Stomach (tissue), 9 donors: ENCODE measurements around the gene CTBP1. TPM values are rescaled to one million over a fixed set of nuclear protein-coding genes. Genes with fewer than 3 reads are reported as not detected.
"Not testable (repeated sequence)": the region's sequence is repeated elsewhere in the genome, so short reads cannot be mapped to it uniquely, and the experiment has no call there.

ENCODE experiments used
- DNase-seq, 2 donors: peaks; one replicate each; pipeline versions ENCODE4 v3.0.0 to v3.0.0-alpha.2; 2013 to 2019
- H3K27ac ChIP-seq, 5 donors: fragments of 200-600 bp in 4 of 5; sonication (generic) in 4 of 5; one replicate each; pipeline ENCODE4 v1.5.1; 2013 to 2019; ENCODE audit warnings: mild to moderate bottlenecking in 1 of 5, moderate library complexity in 1 of 5
- H3K27me3 ChIP-seq, 3 donors: fragments of 200-600 bp; sonication (generic); one replicate each; pipeline ENCODE4 v1.5.1; 2017 to 2019; ENCODE audit warnings: mixed run types in 1 of 3
- H3K36me3 ChIP-seq, 4 donors: fragments of 200-600 bp; sonication (generic); 1 replicate in 3 of 4; 2 replicates in 1 of 4; pipeline ENCODE4 v1.5.1; 2016 to 2019
- H3K4me1 ChIP-seq, 4 donors: fragments of 200-600 bp; sonication (generic); one replicate each; pipeline ENCODE4 v1.5.1; 2016 to 2019
- H3K4me3 ChIP-seq, 4 donors: fragments of 200-600 bp; sonication (generic) in 3 of 4; one replicate each; pipeline ENCODE4 v1.5.1; 2016 to 2019; ENCODE audit warnings: mild to moderate bottlenecking in 1 of 4
- H3K9me3 ChIP-seq, 4 donors: fragments of 200-600 bp; sonication (generic); one replicate each; pipeline ENCODE4 v1.5.1; 2016 to 2019
- CTCF ChIP-seq, 7 experiments: fragments of 450-650 bp in 4 of 7; fragments of 200-600 bp in 3 of 7; sonication (generic) in 3 of 7; IDR thresholded peaks; one replicate each; pipeline ENCODE4 v1.5.1; 2016 to 2019; ENCODE audit warnings: antibody characterized with exemption in 7 of 7, control low read depth in 2 of 7, mild to moderate bottlenecking in 1 of 7
- EP300 ChIP-seq: sonication (generic); formaldehyde crosslinking; IDR thresholded peaks from one replicate; pipeline ENCODE4 v1.6.1; 2017; ENCODE audit warnings: antibody characterized with exemption
- POLR2A ChIP-seq, 4 donors: fragments of 450-650 bp; IDR thresholded peaks; one replicate each; pipeline ENCODE4 v1.6.1; 2016; ENCODE audit warnings: antibody characterized with exemption in 4 of 4, control low read depth in 2 of 4, mild to moderate bottlenecking in 1 of 4, moderate library complexity in 1 of 4
- POLR2AphosphoS5 ChIP-seq, 3 donors: sonication (generic); formaldehyde crosslinking; IDR thresholded peaks; one replicate each; pipeline ENCODE4 v1.6.1; 2016; ENCODE audit warnings: antibody characterized with exemption in 3 of 3
- WGBS, 5 donors: extraction: QIAGEN DNeasy Blood & Tissue Kit in 3 of 5; methylation state at CpG; one replicate each; pipeline versions ENCODE4 v1.1.5 to v1.1.7; 2013 to 2018; 5-methylcytosine and 5-hydroxymethylcytosine counted together
- intact Hi-C: fragments of 100-400 bp; cut with DNase I; formaldehyde crosslinking; loops from one replicate; pipeline ENCODE4 v1.15.1; 2023; ENCODE audit warnings: low total_unique reads
- polyA plus RNA-seq, 3 donors: library from polyadenylated mRNA; stranded (reverse); fragments of 200-250 nt; gene quantifications; one replicate each; pipeline ENCODE4 v1.2.3, GENCODE V29; 2013
- total RNA-seq, 5 donors: library from RNA; depleted of rRNA; stranded (reverse); fragments of >200 nt; gene quantifications; one replicate each; pipeline versions ENCODE4 v1.1.0 to v1.2.3, GENCODE V29; 2014 to 2016
- donor health status: healthy with polysubstance abuse.
- donor health status: Bipolar disorder and iron deficiency.
- donor health status: healthy.

Gene CTBP1
- total and polyA plus RNA-seq, 8 donors = 72.7 to 415 (median 95.1) TPM

DNA sequence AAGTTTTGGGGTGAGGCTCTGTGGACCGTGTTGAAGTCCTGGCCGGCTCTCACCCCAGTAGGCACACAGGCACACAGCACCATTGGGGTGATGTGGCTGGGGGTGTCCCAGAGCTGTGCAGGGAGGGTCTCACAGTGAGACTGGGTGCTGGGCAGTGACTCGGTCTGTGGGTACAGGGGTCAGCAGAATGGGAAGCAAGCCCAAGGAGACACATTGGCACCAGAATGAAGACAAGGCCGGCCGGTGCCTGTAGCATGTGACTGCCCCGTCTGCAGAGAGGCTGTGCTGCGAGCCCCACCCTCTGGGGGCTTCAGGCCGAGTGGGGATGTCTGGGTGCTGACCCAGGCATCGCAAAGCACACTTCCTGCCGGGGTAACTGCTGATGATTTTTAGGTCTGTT lies 46.0 kb upstream of the CTBP1 start:
- Histone ChIP-seq H3K27me3 (no peaks in the 10 kb centered on the region), H3K4me3 (peak overlapping the region in 1 of 4 donors; percentile 16), H3K9me3 (no peaks in the 10 kb centered on the region), H3K4me1 (peaks cover 44 to 92% (median 69%) of the 10 kb centered on the region in 4 donors), H3K36me3 (peaks cover 9 to 41% (median 38%) of the 10 kb centered on the region in 4 donors), H3K27ac (peak overlapping the region in 1 of 5 donors; percentile 53)
- no peak for DNase-seq
- intact Hi-C loops = loop anchor here (5.0 kb wide), 1 partner anchor 52 kb away; the partner anchor contains the start of gene UVSSA
- TF ChIP-seq EP300 (no peak), CTCF (IDR thresholded peaks at IDR 0.05) (no peak), POLR2A (IDR thresholded peaks at IDR 0.05) (no peak), POLR2AphosphoS5 (IDR thresholded peaks at IDR 0.05) (no peak)
- WGBS, 5 donors = 42 to 56% (median 44%) methylated on average over 6 to 10 of the region's 10 CpGs

- TF ChIP-seq POLR2A (IDR thresholded peaks at IDR 0.05) = no peak
- TF ChIP-seq POLR2AphosphoS5 (IDR thresholded peaks at IDR 0.05) = no peak
- no peak for TF ChIP-seq CTCF (IDR thresholded peaks at IDR 0.05)
- no peak for TF ChIP-seq EP300
- no peak for DNase-seq
- peaks cover 44 to 87% (median 66%) of the 10 kb centered on the region in 4 donors for H3K4me1 ChIP-seq
- H3K9me3 ChIP-seq = no peaks in the 10 kb centered on the region
- WGBS, 5 donors = 61 to 77% (median 73%) methylated on average over 12 to 14 of the region's 14 CpGs
- intact Hi-C loops = loop anchor here (5.0 kb wide), 1 partner anchor 53 kb away; the partner anchor contains the start of gene UVSSA
- H3K36me3 ChIP-seq = peaks cover 9 to 36% (median 33%) of the 10 kb centered on the region in 4 donors
- no peaks in the 10 kb centered on the region for H3K27me3 ChIP-seq
- H3K27ac ChIP-seq = peak overlapping the region in 3 of 5 donors; percentile 41 to 53 (median 50)
- peak overlapping the region in 1 of 4 donors; percentile 9 for H3K4me3 ChIP-seq
These were observed 45.5 kb upstream of the CTBP1 start for GRCh38 chr4:1294424-1294823.

DNA sequence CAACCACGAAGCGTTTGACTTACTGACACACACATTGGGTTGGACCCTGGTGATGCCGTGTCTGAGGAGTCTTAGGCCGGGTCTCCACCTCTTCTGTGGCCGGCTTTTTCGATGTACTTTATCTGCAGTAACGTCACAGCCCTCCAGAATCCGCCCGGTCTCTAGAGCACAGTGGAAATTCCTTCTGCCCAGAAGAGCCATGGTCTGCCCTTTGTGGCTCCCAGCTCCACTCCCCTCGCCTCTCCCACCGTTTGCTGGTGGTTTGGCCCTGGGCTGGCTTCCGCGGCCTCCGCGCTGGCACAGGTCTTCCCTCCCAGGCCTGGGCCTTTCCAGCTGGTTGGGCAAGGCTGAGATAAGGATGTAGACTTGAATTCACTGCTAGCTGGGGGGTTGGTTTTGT lies 45.1 kb upstream of the CTBP1 start:
- TF ChIP-seq POLR2A (IDR thresholded peaks at IDR 0.05) (no peak), POLR2AphosphoS5 (IDR thresholded peaks at IDR 0.05) (no peak), EP300 (no peak), CTCF (IDR thresholded peaks at IDR 0.05) (no peak)
- intact Hi-C loops = loop anchor here (5.0 kb wide), 1 partner anchor 53 kb away; the partner anchor contains the start of gene UVSSA
- Histone ChIP-seq H3K4me1 (peaks cover 46 to 85% (median 65%) of the 10 kb centered on the region in 4 donors), H3K27ac (peak overlapping the region in 4 of 5 donors; percentile 16 to 53 (median 46)), H3K9me3 (no peaks in the 10 kb centered on the region), H3K4me3 (peak overlapping the region in 1 of 4 donors; percentile 9), H3K36me3 (peaks cover 9 to 32% (median 29%) of the 10 kb centered on the region in 4 donors), H3K27me3 (no peaks in the 10 kb centered on the region)
- peak in 1 of 2 donors; percentile 71 for DNase-seq
- WGBS, 5 donors = 33 to 73% (median 47%) methylated on average over 15 of the region's 15 CpGs

DNA sequence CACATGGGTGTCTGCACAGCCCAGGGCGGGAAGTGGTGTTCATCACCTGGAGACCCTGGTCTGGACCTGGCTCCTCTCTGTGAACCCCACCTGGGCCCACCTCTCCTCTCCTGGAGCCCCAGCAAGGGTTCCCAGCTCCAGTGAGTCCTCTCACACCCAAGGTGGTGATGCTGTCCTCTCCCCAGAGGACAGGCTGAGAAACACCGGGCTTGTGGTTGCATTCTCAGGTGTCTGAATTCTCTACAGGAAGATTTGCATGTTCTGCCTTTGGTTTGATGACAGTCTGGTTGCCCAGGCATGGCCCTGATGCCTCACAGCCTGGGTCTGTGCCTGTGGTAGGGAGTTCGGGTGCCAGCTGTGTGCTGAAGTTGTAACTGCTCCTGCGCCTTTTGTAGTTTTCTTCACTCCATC lies 44.6 kb upstream of the CTBP1 start:
- no peaks in the 10 kb centered on the region for H3K27me3 ChIP-seq
- peaks cover 9 to 28% (median 24%) of the 10 kb centered on the region in 4 donors for H3K36me3 ChIP-seq
- H3K9me3 ChIP-seq = no peaks in the 10 kb centered on the region
- no peak for TF ChIP-seq POLR2A (IDR thresholded peaks at IDR 0.05)
- TF ChIP-seq EP300 = no peak
- no peak for TF ChIP-seq POLR2AphosphoS5 (IDR thresholded peaks at IDR 0.05)
- TF ChIP-seq CTCF (IDR thresholded peaks at IDR 0.05) = no peak
- DNase-seq = no peak
- intact Hi-C loops = loop anchor here (5.0 kb wide), 1 partner anchor 54 kb away; the partner anchor contains the start of gene UVSSA
- 77 to 88% (median 82%) methylated on average over 3 to 4 of the region's 4 CpGs for WGBS, 5 donors
- peak overlapping the region in 1 of 4 donors; percentile 9 for H3K4me3 ChIP-seq
- peak overlapping the region in 4 of 5 donors; percentile 16 to 53 (median 46) for H3K27ac ChIP-seq
- H3K4me1 ChIP-seq = peaks cover 50 to 85% (median 67%) of the 10 kb centered on the region in 4 donors

DNA sequence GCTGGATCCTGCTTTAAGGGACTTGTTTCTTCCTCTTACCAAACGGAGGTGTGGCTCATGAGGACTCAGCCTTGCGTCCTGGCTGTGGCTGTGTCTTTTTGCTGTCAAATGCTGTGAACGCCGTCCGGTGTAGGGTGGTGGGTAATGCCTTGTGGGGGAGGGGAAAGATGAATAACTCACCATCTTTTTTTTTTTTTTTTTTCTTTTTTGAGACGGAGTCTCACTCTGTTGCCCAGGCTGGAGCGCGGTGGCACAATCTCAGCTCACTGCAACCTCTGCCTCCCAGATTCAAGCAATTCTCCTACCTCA lies 43.7 kb upstream of the CTBP1 start:
- H3K4me3 ChIP-seq, H3K27me3 ChIP-seq, DNase-seq, H3K9me3 ChIP-seq: not testable (repeated sequence)
- H3K27ac ChIP-seq = peak overlapping the region in 1 of 5 donors; percentile 15
- peaks cover 5 to 19% (median 15%) of the 10 kb centered on the region in 4 donors for H3K36me3 ChIP-seq
- H3K4me1 ChIP-seq = peaks cover 50 to 77% (median 63%) of the 10 kb centered on the region in 4 donors
- WGBS, 5 donors = 81 to 92% (median 85%) methylated on average over 8 of the region's 8 CpGs
- intact Hi-C loops = loop anchor here (5.0 kb wide), 1 partner anchor 55 kb away; the partner anchor contains the start of gene UVSSA
